Measurements from ENCODE around the gene POTEI.
"Not testable (repeated sequence)": the region's sequence is repeated elsewhere in the genome, so short reads cannot be mapped to it uniquely, and the experiment has no call there.

POTEI gene

GRCh38 chr2:130454712-130455083, 54.4 kb downstream of the POTEI start:
- not testable (repeated sequence) for DNase-seq

GRCh38 chr2:130453955-130454711, 55.0 kb downstream of the POTEI start:
- not testable (repeated sequence) for DNase-seq

DNA sequence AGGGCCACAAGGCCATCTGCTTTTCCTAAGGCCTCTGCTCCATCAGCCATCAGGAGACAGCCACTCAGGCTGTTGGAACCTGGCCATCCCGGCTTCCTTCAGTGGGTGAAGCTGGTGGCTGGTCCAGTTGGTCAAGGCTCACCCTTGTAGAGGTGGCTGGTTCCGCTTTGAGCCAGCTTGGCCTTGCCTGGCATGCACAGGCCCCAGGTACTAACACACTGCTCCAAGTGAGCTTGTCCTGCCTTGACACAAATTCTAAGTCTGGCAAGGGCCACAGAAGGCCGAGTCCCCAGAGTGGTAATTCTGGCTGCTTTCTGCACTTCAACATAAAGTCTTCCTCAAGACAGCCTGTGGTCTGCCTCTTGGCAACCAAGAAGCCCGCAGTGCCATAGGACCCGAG, 56.2 kb downstream of the POTEI start:
- not testable (repeated sequence) for DNase-seq

DNA sequence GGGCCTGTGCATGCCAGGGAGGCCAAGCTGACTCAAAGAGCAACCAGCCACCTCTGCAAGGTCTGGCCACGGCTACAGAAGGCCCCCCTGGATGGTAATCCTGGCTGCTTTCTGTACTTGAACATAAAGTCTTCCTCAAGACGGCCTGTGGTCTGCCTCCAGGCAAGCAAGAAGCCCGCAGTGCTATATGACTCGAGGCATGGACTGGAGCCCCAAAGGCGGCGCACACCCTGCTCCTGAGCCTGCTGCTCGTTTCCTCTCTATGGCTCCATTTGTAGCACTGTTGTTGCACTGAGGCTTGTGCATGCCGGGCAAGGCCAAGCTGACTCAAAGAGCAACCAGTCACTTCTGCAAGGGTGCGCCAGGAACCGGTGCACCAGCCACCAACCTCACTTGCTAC, 57.3 kb downstream of the POTEI start:
- not testable (repeated sequence) for DNase-seq

GRCh38 chr2:130451278-130451677, 57.9 kb downstream of the POTEI start:
- DNase-seq: not testable (repeated sequence)

GRCh38 chr2:130450366-130450765, 58.8 kb downstream of the POTEI start:
- not testable (repeated sequence) for DNase-seq

GRCh38 chr2:130427631-130428030, 81.5 kb downstream of the POTEI start:
- not testable (repeated sequence) for DNase-seq

DNA sequence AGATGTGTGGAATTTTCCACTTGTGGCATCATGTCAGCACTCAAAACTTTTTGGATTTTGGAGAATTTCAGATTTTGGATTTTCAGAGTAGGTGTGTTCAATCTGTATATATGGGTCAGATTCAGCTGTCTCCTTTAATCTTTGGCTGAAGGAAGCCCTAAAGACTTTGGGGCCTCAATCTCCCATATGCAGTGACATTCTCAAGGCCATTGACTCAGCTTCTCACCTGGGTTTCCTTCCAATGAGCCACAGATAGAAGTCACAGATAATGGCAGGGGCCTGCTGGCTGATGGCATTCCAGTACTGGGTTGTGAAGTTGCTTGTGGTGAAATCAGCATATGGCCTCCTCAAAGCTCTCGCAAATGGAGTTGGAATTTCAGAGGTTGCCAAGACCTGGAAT, 90.3 kb downstream of the POTEI start:
- DNase-seq: not testable (repeated sequence)

DNA sequence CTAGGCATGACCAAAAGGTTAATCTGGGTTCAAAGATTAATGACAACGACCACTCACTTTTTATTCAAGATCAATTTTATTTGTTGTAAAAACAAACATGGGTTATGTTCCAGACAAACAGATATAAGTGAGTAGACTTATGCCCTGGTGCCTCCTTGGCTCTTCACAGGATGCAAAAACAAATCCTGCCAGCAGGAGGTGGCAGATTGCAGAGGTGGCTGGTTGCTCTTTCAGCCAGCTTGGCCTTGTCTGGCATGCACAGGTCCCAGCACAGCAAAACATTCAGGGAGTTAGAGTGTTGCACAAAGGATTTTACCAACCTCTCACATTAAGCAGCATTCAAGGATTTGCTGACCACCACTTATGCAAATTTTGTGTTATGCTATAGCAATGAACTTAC, 92.4 kb downstream of the POTEI start:
- peak; percentile 22 to 23 for DNase-seq
